Measurements from ENCODE around the gene PSMD12.
"Not testable (repeated sequence)": the region's sequence is repeated elsewhere in the genome, so short reads cannot be mapped to it uniquely, and the experiment has no call there.

Gene PSMD12

GRCh38 chr17:67390646-67391361, 24.4 kb upstream of the PSMD12 start:
- no peaks in the 10 kb centered on the region for H3K27me3 ChIP-seq (ENCODE audit: insufficient read depth, low read depth)
- H3K27ac ChIP-seq: no peak overlapping the region
- H3K4me2 ChIP-seq: no peak overlapping the region
- no peak for TF ChIP-seq CTCF (conservative IDR thresholded peaks at IDR 0.05; ENCODE audit: low read depth, low read length)
- no peak overlapping the region for H3K9ac ChIP-seq
- peaks cover 71% of the 10 kb centered on the region for H3K79me2 ChIP-seq (ENCODE audit: insufficient read depth, low read depth)
- H3K4me3 ChIP-seq (IDR thresholded peaks at IDR 0.05; ENCODE audit: insufficient read depth, low read depth, low read length): no peak overlapping the region
- peaks cover 6% of the 10 kb centered on the region; the same call in 1 of the 2 replicates for H4K20me1 ChIP-seq (ENCODE audit: insufficient read depth)
- H2AFZ ChIP-seq (ENCODE audit: low read depth): no peak overlapping the region
- no peaks in the 10 kb centered on the region for H3K36me3 ChIP-seq (ENCODE audit: insufficient read depth)
- H3K4me1 ChIP-seq (ENCODE audit: low read depth, poor library complexity, severe bottlenecking): peaks cover 35% of the 10 kb centered on the region

- Histone ChIP-seq H3K4me1 (ENCODE audit: low read depth, poor library complexity, severe bottlenecking) (peaks cover 35% of the 10 kb centered on the region), H2AFZ (ENCODE audit: low read depth) (no peak overlapping the region), H3K27me3 (ENCODE audit: insufficient read depth, low read depth) (no peaks in the 10 kb centered on the region), H3K79me2 (ENCODE audit: insufficient read depth, low read depth) (peaks cover 76% of the 10 kb centered on the region), H4K20me1 (ENCODE audit: insufficient read depth) (peaks cover 6% of the 10 kb centered on the region; the same call in 1 of the 2 replicates), H3K4me3 (IDR thresholded peaks at IDR 0.05; ENCODE audit: insufficient read depth, low read depth, low read length) (no peak overlapping the region), H3K27ac (no peak overlapping the region), H3K4me2 (no peak overlapping the region), H3K9ac (no peak overlapping the region), H3K36me3 (ENCODE audit: insufficient read depth) (no peaks in the 10 kb centered on the region)
- no peak for TF ChIP-seq CTCF (conservative IDR thresholded peaks at IDR 0.05; ENCODE audit: low read depth, low read length)
Measured at GRCh38 chr17:67390006-67390645, 23.7 kb upstream of the PSMD12 start.

DNA sequence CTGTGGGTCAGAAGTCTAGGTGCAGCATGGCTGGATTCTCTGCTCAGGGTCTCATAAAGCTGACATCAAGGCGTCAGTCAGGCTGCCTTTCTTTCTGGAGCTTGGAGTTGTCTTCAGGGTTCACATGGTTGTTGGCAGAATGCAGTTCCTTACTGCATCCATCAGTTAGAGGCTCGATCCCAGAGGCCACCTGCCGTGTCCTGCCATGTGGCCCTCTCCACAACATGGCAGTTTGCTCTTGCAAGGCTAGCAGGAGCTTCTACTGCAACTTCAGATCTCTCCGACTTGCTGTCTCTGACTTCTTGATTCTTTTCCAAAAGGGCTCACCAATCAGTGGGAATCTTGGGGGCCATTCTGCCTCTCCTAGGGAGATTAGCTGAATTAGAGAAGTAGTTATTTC, 22.6 kb upstream of the PSMD12 start:
- H3K9ac ChIP-seq: no peak overlapping the region
- no peak for TF ChIP-seq CTCF (conservative IDR thresholded peaks at IDR 0.05; ENCODE audit: low read depth, low read length)

GRCh38 chr17:67388536-67388935, 22.2 kb upstream of the PSMD12 start:
- H2AFZ ChIP-seq (ENCODE audit: low read depth); H3K4me2 ChIP-seq; H3K36me3 ChIP-seq (ENCODE audit: insufficient read depth); H3K27ac ChIP-seq; H4K20me1 ChIP-seq (ENCODE audit: insufficient read depth); H3K27me3 ChIP-seq (ENCODE audit: insufficient read depth, low read depth); H3K9ac ChIP-seq; H3K4me3 ChIP-seq (IDR thresholded peaks at IDR 0.05; ENCODE audit: insufficient read depth, low read depth, low read length): not testable (repeated sequence)
- Histone ChIP-seq H3K4me1 (ENCODE audit: low read depth, poor library complexity, severe bottlenecking) (peaks cover 35% of the 10 kb centered on the region), H3K79me2 (ENCODE audit: insufficient read depth, low read depth) (peaks cover 88% of the 10 kb centered on the region)

More for the DNA sequence above, 22.6 kb upstream of the PSMD12 start:
- H3K79me2 ChIP-seq (ENCODE audit: insufficient read depth, low read depth): peaks cover 83% of the 10 kb centered on the region
- peaks cover 6% of the 10 kb centered on the region; the same call in 1 of the 2 replicates for H4K20me1 ChIP-seq (ENCODE audit: insufficient read depth)
- no peaks in the 10 kb centered on the region for H3K36me3 ChIP-seq (ENCODE audit: insufficient read depth)
- H3K4me2 ChIP-seq: no peak overlapping the region
- H2AFZ ChIP-seq (ENCODE audit: low read depth): no peak overlapping the region
- H3K4me3 ChIP-seq (IDR thresholded peaks at IDR 0.05; ENCODE audit: insufficient read depth, low read depth, low read length): no peak overlapping the region
- H3K27me3 ChIP-seq (ENCODE audit: insufficient read depth, low read depth): no peaks in the 10 kb centered on the region
- peaks cover 35% of the 10 kb centered on the region for H3K4me1 ChIP-seq (ENCODE audit: low read depth, poor library complexity, severe bottlenecking)
- H3K27ac ChIP-seq: no peak overlapping the region
